A549 (cell line): ENCODE measurements around the gene MEIS1. TPM values are rescaled to one million over a fixed set of nuclear protein-coding genes. Genes with fewer than 3 reads are reported as not detected.

Experiments used
- ATAC-seq, 2 experiments: fragments of 200-7000 bp in 1 of 2; fragments of >200 bp in 1 of 2; cut with Nextera tagmentation in 1 of 2; cut with Tn5 transposase in 1 of 2; 3 replicates each; pipeline versions ENCODE4 v1.8.0 to v1.9.1; 2018 to 2020; ENCODE audit warnings: mild to moderate bottlenecking in 1 of 2, moderate library complexity in 1 of 2
- CTCF ChIA-PET: fragments of 300-600 bp; sonication (Branson Sonifier 250); formaldehyde crosslinking; extraction: SDS; loops from one replicate; lab custom pipeline; 2021; ENCODE audit warnings: antibody characterized with exemption, inconsistent platforms; lab: Yijun Ruan, JAX
- POLR2A ChIA-PET: fragments of 350-600 bp; formaldehyde crosslinking; extraction: SDS; loops from one replicate; lab custom pipeline; 2021; ENCODE audit warnings: antibody characterized with exemption, inconsistent platforms; lab: Yijun Ruan, JAX
- DNase-seq, 2 experiments: peaks; one replicate each; pipeline versions ENCODE4 v3.0.0 to v3.0.0-alpha.2; 2011 to 2016; ENCODE audit warnings: low read depth in 1 of 2, low spot score in 1 of 2
- FAIRE-seq: peaks from 2 replicates; lab custom pipeline; 2011; peaks lifted over from hg19 to GRCh38; lab: Jason Lieb, UNC
- H3K27ac ChIP-seq, 2 experiments: fragments of >200 bp; sonication (Bioruptor Twin); formaldehyde crosslinking; 3 replicates each; pipeline ENCODE4 v1.5.1; 2016 to 2017
- H3K4me1 ChIP-seq: fragments of >200 bp; sonication (Bioruptor Twin); formaldehyde crosslinking; 3 replicates; pipeline ENCODE4 v1.6.1; 2016
- H3K4me2 ChIP-seq: fragments of >200 bp; sonication (Bioruptor Twin); formaldehyde crosslinking; 3 replicates; pipeline ENCODE4 v1.6.1; 2016
- H3K4me3 ChIP-seq: fragments of >200 bp; sonication (Bioruptor Twin); formaldehyde crosslinking; 3 replicates; pipeline ENCODE4 v1.5.1; 2016
- H3K9me3 ChIP-seq: fragments of >200 bp; sonication (Bioruptor Twin); formaldehyde crosslinking; 3 replicates; pipeline ENCODE4 v1.6.1; 2016
- BCL3 ChIP-seq: fragments of >200 bp; sonication (Bioruptor Twin); formaldehyde crosslinking; IDR thresholded peaks from 3 replicates; pipeline ENCODE4 v1.6.1; 2016
- CBX2 ChIP-seq: fragments of 200-600 bp; sonication (generic); IDR thresholded peaks from 2 replicates; pipeline ENCODE4 v1.6.1; 2016; ENCODE audit warnings: low read depth, mild to moderate bottlenecking, borderline replicate concordance
- CBX8 ChIP-seq: fragments of 200-600 bp; sonication (generic); IDR thresholded peaks from 2 replicates; pipeline ENCODE4 v1.6.1; 2016
- CHD2 ChIP-seq: fragments of 150-350 bp; IDR thresholded peaks from 2 replicates; pipeline ENCODE4 v1.6.1; 2014; ENCODE audit warnings: low read length; ENCODE audit not compliant: partially characterized antibody
- EHF ChIP-seq: fragments of 250-450 bp; sonication (Bioruptor Pico); IDR thresholded peaks from 2 replicates; pipeline ENCODE4 v1.5.0; 2020; ENCODE audit warnings: mild to moderate bottlenecking
- ELK1 ChIP-seq: fragments of 150-350 bp; IDR thresholded peaks from 2 replicates; pipeline ENCODE4 v1.6.1; 2014; ENCODE audit warnings: low read depth, mild to moderate bottlenecking, low read length
- JUN ChIP-seq, 2 experiments: fragments of >200 bp; sonication (Bioruptor Twin); formaldehyde crosslinking; IDR thresholded peaks; 2 replicates in 1 of 2; 3 replicates in 1 of 2; pipeline ENCODE4 v1.6.1; 2016 to 2017
- MAFK ChIP-seq: fragments of 450-650 bp; IDR thresholded peaks from 2 replicates; pipeline ENCODE4 v1.6.1; 2014; ENCODE audit not compliant: partially characterized antibody
- MYC ChIP-seq: IDR thresholded peaks from 2 replicates; pipeline ENCODE4 v1.6.1; 2012; ENCODE audit warnings: mild to moderate bottlenecking, inconsistent platforms, low read length, improper control_type of control experiment, borderline replicate concordance
- NPAS2 ChIP-seq: fragments of 250-450 bp; sonication (Bioruptor Pico); IDR thresholded peaks from 2 replicates; pipeline ENCODE4 v1.8.0; 2022; ENCODE audit warnings: mild to moderate bottlenecking, moderate library complexity, borderline replicate concordance
- RNF2 ChIP-seq: fragments of 200-600 bp; sonication (generic); IDR thresholded peaks from 2 replicates; pipeline ENCODE4 v1.6.1; 2016; ENCODE audit warnings: low read depth, mild to moderate bottlenecking, antibody characterized with exemption, moderate library complexity, borderline replicate concordance
- ZC3H11A ChIP-seq: fragments of 450-650 bp; IDR thresholded peaks from 2 replicates; pipeline ENCODE4 v1.6.1; 2014; ENCODE audit warnings: antibody characterized with exemption, mild to moderate bottlenecking
- ZNF302 ChIP-seq: fragments of 250-450 bp; sonication (Bioruptor Pico); IDR thresholded peaks from 2 replicates; pipeline ENCODE4 v1.9.0; 2021; ENCODE audit warnings: inconsistent platforms, mild to moderate bottlenecking, moderate library complexity
- WGBS: methylation state at CpG from one replicate; pipeline ENCODE4 v1.1.6; 2017; ENCODE audit errors: missing lambda C conversion rate; 5-methylcytosine and 5-hydroxymethylcytosine counted together
- polyA plus RNA-seq, 4 experiments: library from polyadenylated mRNA; depleted of rRNA in 3 of 4; stranded (reverse); fragments of >200 nt; fragmentation: RNase III in 1 of 4; extraction: RNeasy Plus Mini Kit Qiagen cat#74134 plus additional on column Dnase treatment in 1 of 4; gene quantifications; 2 replicates in 3 of 4; 3 replicates in 1 of 4; pipeline ENCODE4 v1.2.3, GENCODE V29; 2011 to 2017
- TF ChIP-seq, protein P1 (sequence below): fragments of >200 bp; sonication (Bioruptor Twin); formaldehyde crosslinking; IDR thresholded peaks from 3 replicates; pipeline ENCODE4 v1.5.1; 2016
- TF ChIP-seq, protein P2 (sequence below): IDR thresholded peaks from 2 replicates; pipeline ENCODE4 v1.6.1; 2012
- TF ChIP-seq, protein P3 (sequence below): IDR thresholded peaks from 2 replicates; pipeline ENCODE4 v1.6.1; 2012

Gene MEIS1
- polyA plus RNA-seq, 2 of the 4 experiments (the other 2 are of a cell fraction) = 1.9 to 4.2 TPM

GRCh38 chr2:66568650-66569300, 133.8 kb downstream of the MEIS1 start:
- peaks cover 7% of the 10 kb centered on the region for H3K4me1 ChIP-seq
- H3K9me3 ChIP-seq = no peaks in the 10 kb centered on the region
- H3K4me2 ChIP-seq = no peak overlapping the region
- H3K27ac ChIP-seq = no peak overlapping the region
- ATAC-seq (no peak), DNase-seq (no peak), FAIRE-seq (no peak)
- 85% methylated on average over 4 of the region's 4 CpGs for WGBS
- POLR2A ChIA-PET = no interaction called here
- CTCF ChIA-PET = interaction anchor here (0.6 to 1.7 kb wide), 5 partner anchors 130 to 158 kb away, joined by 3 to 4 read pairs (median 3); no protein-coding TSS in a partner anchor
- no peak overlapping the region for H3K4me3 ChIP-seq
- TF ChIP-seq, protein P1, sequence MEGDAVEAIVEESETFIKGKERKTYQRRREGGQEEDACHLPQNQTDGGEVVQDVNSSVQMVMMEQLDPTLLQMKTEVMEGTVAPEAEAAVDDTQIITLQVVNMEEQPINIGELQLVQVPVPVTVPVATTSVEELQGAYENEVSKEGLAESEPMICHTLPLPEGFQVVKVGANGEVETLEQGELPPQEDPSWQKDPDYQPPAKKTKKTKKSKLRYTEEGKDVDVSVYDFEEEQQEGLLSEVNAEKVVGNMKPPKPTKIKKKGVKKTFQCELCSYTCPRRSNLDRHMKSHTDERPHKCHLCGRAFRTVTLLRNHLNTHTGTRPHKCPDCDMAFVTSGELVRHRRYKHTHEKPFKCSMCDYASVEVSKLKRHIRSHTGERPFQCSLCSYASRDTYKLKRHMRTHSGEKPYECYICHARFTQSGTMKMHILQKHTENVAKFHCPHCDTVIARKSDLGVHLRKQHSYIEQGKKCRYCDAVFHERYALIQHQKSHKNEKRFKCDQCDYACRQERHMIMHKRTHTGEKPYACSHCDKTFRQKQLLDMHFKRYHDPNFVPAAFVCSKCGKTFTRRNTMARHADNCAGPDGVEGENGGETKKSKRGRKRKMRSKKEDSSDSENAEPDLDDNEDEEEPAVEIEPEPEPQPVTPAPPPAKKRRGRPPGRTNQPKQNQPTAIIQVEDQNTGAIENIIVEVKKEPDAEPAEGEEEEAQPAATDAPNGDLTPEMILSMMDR = no peak

DNA sequence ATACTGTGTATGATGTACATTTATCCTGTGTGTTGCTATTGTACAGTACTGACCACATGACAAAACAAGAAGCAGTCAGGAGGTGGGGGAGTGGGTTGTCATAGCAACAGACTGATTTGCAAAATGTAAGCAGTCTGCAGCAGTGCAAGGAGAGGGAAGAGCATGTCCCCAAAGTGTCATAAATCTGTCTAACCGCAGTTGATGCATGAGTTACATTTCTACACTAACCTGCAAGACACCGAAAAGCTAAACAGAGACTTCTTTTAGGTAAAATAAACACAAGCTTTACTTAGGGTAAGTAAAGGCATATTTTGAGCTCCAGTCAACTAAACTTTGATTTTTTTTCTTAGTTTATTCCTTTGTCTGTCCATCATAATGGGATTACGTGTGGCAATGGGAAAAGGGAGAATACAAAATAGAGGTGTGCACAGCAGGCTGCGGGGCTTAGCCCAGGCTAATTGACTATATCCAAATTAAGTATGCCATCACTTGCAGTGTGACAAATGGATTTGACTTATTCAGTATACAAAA, 134.5 kb downstream of the MEIS1 start:
- FAIRE-seq (no peak), ATAC-seq (no peak), DNase-seq (no peak)
- no peak for TF ChIP-seq EHF (CRISPR knock-in tag)
- no peak for TF ChIP-seq NPAS2 (CRISPR knock-in tag)
- TF ChIP-seq CBX8 = no peak
- TF ChIP-seq CBX2 = no peak
- no peak for TF ChIP-seq MYC
- TF ChIP-seq, protein P1 = no peak
- TF ChIP-seq ZNF302 (CRISPR knock-in tag) = no peak
- TF ChIP-seq RNF2 = no peak
- TF ChIP-seq JUN (IDR thresholded peaks at IDR 0.05) = no peak
- TF ChIP-seq, protein P2, sequence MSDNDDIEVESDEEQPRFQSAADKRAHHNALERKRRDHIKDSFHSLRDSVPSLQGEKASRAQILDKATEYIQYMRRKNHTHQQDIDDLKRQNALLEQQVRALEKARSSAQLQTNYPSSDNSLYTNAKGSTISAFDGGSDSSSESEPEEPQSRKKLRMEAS = no peak
- TF ChIP-seq, protein P3, sequence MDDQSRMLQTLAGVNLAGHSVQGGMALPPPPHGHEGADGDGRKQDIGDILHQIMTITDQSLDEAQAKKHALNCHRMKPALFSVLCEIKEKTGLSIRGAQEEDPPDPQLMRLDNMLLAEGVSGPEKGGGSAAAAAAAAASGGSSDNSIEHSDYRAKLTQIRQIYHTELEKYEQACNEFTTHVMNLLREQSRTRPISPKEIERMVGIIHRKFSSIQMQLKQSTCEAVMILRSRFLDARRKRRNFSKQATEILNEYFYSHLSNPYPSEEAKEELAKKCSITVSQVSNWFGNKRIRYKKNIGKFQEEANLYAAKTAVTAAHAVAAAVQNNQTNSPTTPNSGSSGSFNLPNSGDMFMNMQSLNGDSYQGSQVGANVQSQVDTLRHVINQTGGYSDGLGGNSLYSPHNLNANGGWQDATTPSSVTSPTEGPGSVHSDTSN = no peak
- TF ChIP-seq CHD2 = no peak
- TF ChIP-seq MAFK = no peak
- TF ChIP-seq ELK1 = no peak
- TF ChIP-seq BCL3 = no peak
- TF ChIP-seq ZC3H11A = no peak
- H3K4me1 ChIP-seq = peaks cover 7% of the 10 kb centered on the region; the same call in 2 of the 3 replicates
- ChIA-PET POLR2A (no interaction called here), CTCF (interaction anchor here (0.6 to 7.9 kb wide), 4 partner anchors 131 to 158 kb away, joined by 3 to 86 read pairs (median 4); no protein-coding TSS in a partner anchor)
- H3K9me3 ChIP-seq = no peaks in the 10 kb centered on the region
- H3K4me2 ChIP-seq = no peak overlapping the region
- WGBS = 86% methylated on average over 4 of the region's 4 CpGs
- H3K4me3 ChIP-seq = no peak overlapping the region
- H3K27ac ChIP-seq = no peak overlapping the region
